BE2C (cell line): Measurements from ENCODE around the gene IL12B.
A peak's percentile ranks its signal among the peaks of the same experiment; 100 is the strongest.

Experiments
- DNase-seq: peaks from one replicate; pipeline ENCODE4 v3.0.0-alpha.2; 2020
- H3K27me3 ChIP-seq: fragments of 250-450 bp; sonication (Bioruptor Pico); 2 replicates; pipeline ENCODE4 v1.5.1; 2020; ENCODE audit warnings: mild to moderate bottlenecking
- H3K36me3 ChIP-seq: fragments of 250-450 bp; sonication (Bioruptor Pico); 2 replicates; pipeline ENCODE4 v1.5.1; 2020; ENCODE audit warnings: mild to moderate bottlenecking
- H3K4me1 ChIP-seq: fragments of 250-450 bp; sonication (Bioruptor Pico); 2 replicates; pipeline ENCODE4 v1.5.1; 2020
- H3K4me3 ChIP-seq: 2 replicates; pipeline ENCODE4 v1.5.1; 2011; ENCODE audit warnings: low read depth, low read length
- H3K9me3 ChIP-seq: fragments of 250-450 bp; sonication (Bioruptor Pico); 2 replicates; pipeline ENCODE4 v1.5.1; 2020
- CTCF ChIP-seq: IDR thresholded peaks from 2 replicates; pipeline ENCODE4 v1.5.1; 2012; ENCODE audit warnings: mild to moderate bottlenecking, low read depth, low read length

The IL12B gene

GRCh38 chr5:159324102-159324755 lies 6.1 kb downstream of the IL12B start:
- no peaks in the 10 kb centered on the region for H3K9me3 ChIP-seq
- no peak overlapping the region for H3K4me3 ChIP-seq
- TF ChIP-seq CTCF: no peak
- DNase-seq: no peak
- peaks cover 6% of the 10 kb centered on the region for H3K27me3 ChIP-seq
- H3K36me3 ChIP-seq: no peaks in the 10 kb centered on the region
- H3K4me1 ChIP-seq: peaks cover 7% of the 10 kb centered on the region; the same call in 1 of the 2 replicates

GRCh38 chr5:159322180-159322579 lies 8.1 kb downstream of the IL12B start:
- Histone ChIP-seq H3K4me3 (no peak overlapping the region), H3K27me3 (peaks cover 6% of the 10 kb centered on the region), H3K9me3 (no peaks in the 10 kb centered on the region), H3K4me1 (peaks cover 13% of the 10 kb centered on the region), H3K36me3 (no peaks in the 10 kb centered on the region)
- no peak for TF ChIP-seq CTCF
- DNase-seq: no peak

GRCh38 chr5:159319832-159320231 lies 10.5 kb downstream of the IL12B start:
- H3K9me3 ChIP-seq: no peaks in the 10 kb centered on the region
- H3K36me3 ChIP-seq: no peaks in the 10 kb centered on the region
- H3K4me1 ChIP-seq: peaks cover 13% of the 10 kb centered on the region
- peak; percentile 32 for DNase-seq
- H3K4me3 ChIP-seq: no peak overlapping the region
- no peaks in the 10 kb centered on the region for H3K27me3 ChIP-seq
- TF ChIP-seq CTCF: no peak

- no peaks in the 10 kb centered on the region for H3K27me3 ChIP-seq
- H3K4me1 ChIP-seq: peaks cover 13% of the 10 kb centered on the region
- H3K9me3 ChIP-seq: no peaks in the 10 kb centered on the region
- H3K36me3 ChIP-seq: no peaks in the 10 kb centered on the region
- TF ChIP-seq CTCF: no peak
- DNase-seq: peak; percentile 50
- H3K4me3 ChIP-seq: no peak overlapping the region
These were observed 10.9 kb downstream of the IL12B start for GRCh38 chr5:159319363-159319762.

- Histone ChIP-seq H3K4me1 (peaks cover 13% of the 10 kb centered on the region), H3K9me3 (no peaks in the 10 kb centered on the region), H3K4me3 (no peak overlapping the region), H3K36me3 (no peaks in the 10 kb centered on the region), H3K27me3 (no peaks in the 10 kb centered on the region)
- no peak for TF ChIP-seq CTCF
- DNase-seq: no peak
These were observed 11.8 kb downstream of the IL12B start for GRCh38 chr5:159318448-159318847.

GRCh38 chr5:159317849-159318248 lies 12.4 kb downstream of the IL12B start:
- Histone ChIP-seq H3K4me3 (no peak overlapping the region), H3K9me3 (no peaks in the 10 kb centered on the region), H3K36me3 (no peaks in the 10 kb centered on the region), H3K27me3 (no peaks in the 10 kb centered on the region), H3K4me1 (peaks cover 13% of the 10 kb centered on the region)
- no peak for TF ChIP-seq CTCF
- no peak for DNase-seq
